Tibial nerve (tissue), 4 donors: Measurements from ENCODE around the gene TK2. TPM values are rescaled to one million over a fixed set of nuclear protein-coding genes. Genes with fewer than 3 reads are reported as not detected.

ENCODE experiments used
- DNase-seq, 2 donors: peaks; one replicate each; pipeline ENCODE4 v3.0.0-alpha.2; 2019; ENCODE audit warnings: low spot score in 2 of 2
- H3K27ac ChIP-seq, 4 donors: fragments of 200-600 bp; sonication (generic) in 3 of 4; one replicate each; pipeline ENCODE4 v1.5.1; 2017 to 2019; ENCODE audit warnings: mild to moderate bottlenecking in 1 of 4
- H3K27me3 ChIP-seq, 2 donors: fragments of 200-600 bp; sonication (generic) in 1 of 2; one replicate each; pipeline versions ENCODE4 v1.5.1 to v1.6.0; 2017 to 2019
- H3K36me3 ChIP-seq, 3 donors: fragments of 200-600 bp; sonication (generic); one replicate each; pipeline ENCODE4 v1.5.1; 2018 to 2019
- H3K4me1 ChIP-seq, 4 donors: fragments of 200-600 bp; sonication (generic) in 3 of 4; one replicate each; pipeline ENCODE4 v1.5.1; 2017 to 2019
- H3K4me3 ChIP-seq, 4 donors: fragments of 200-600 bp; sonication (generic) in 3 of 4; one replicate each; pipeline ENCODE4 v1.5.1; 2017 to 2019; ENCODE audit warnings: mild to moderate bottlenecking in 1 of 4, moderate library complexity in 1 of 4
- H3K9me3 ChIP-seq, 4 donors: fragments of 200-600 bp; sonication (generic) in 3 of 4; one replicate each; pipeline ENCODE4 v1.5.1; 2017 to 2019
- CTCF ChIP-seq, 5 experiments: fragments of 200-600 bp in 3 of 5; fragments of 450-650 bp in 2 of 5; sonication (generic) in 3 of 5; IDR thresholded peaks; one replicate each; pipeline ENCODE4 v1.5.1; 2016 to 2019; ENCODE audit warnings: antibody characterized with exemption in 5 of 5, mild to moderate bottlenecking in 3 of 5, moderate library complexity in 2 of 5
- EP300 ChIP-seq, 2 donors: sonication (generic); formaldehyde crosslinking; IDR thresholded peaks; one replicate each; pipeline ENCODE4 v1.6.1; 2017; ENCODE audit warnings: antibody characterized with exemption in 2 of 2, mild to moderate bottlenecking in 1 of 2
- POLR2A ChIP-seq, 2 donors: fragments of 450-650 bp; IDR thresholded peaks; one replicate each; pipeline ENCODE4 v1.6.1; 2017; ENCODE audit warnings: antibody characterized with exemption in 2 of 2, mild to moderate bottlenecking in 2 of 2, moderate library complexity in 2 of 2
- WGBS, 2 donors: methylation state at CpG; one replicate each; pipeline ENCODE4 v1.1.5; 2018; 5-methylcytosine and 5-hydroxymethylcytosine counted together
- total RNA-seq, 4 donors: library from RNA; depleted of rRNA; stranded (reverse); fragments of >200 nt; gene quantifications; one replicate each; pipeline ENCODE4 v1.1.0, GENCODE V29; 2016

Gene TK2
- total RNA-seq, 4 donors from 2014 or later = 42.3 to 81.8 (median 64.7) TPM

- no peaks in the 10 kb centered on the region for H3K4me1 ChIP-seq
- DNase-seq = no peak
- peaks cover 0 to 7% of the 10 kb centered on the region in 2 donors for H3K27me3 ChIP-seq
- TF ChIP-seq CTCF (IDR thresholded peaks at IDR 0.05) (no peak), POLR2A (IDR thresholded peaks at IDR 0.05) (no peak), EP300 (IDR thresholded peaks at IDR 0.05) (no peak)
- H3K27ac ChIP-seq = no peak overlapping the region
- no peak overlapping the region for H3K4me3 ChIP-seq
- H3K9me3 ChIP-seq = no peaks in the 10 kb centered on the region
- peaks cover 0 to 22% (median 0%) of the 10 kb centered on the region in 3 donors for H3K36me3 ChIP-seq
- WGBS, 2 donors = 80 to 81% methylated on average over 10 of the region's 10 CpGs
Measured at GRCh38 chr16:66471716-66472393, 78.1 kb downstream of the TK2 start.

GRCh38 chr16:66471264-66471663, 78.7 kb downstream of the TK2 start:
- peaks cover 0 to 6% (median 2%) of the 10 kb centered on the region in 4 donors for H3K9me3 ChIP-seq
- H3K36me3 ChIP-seq = peaks cover 0 to 22% (median 0%) of the 10 kb centered on the region in 3 donors
- WGBS, 2 donors = 74 to 85% methylated on average over 8 to 10 of the region's 10 CpGs
- no peaks in the 10 kb centered on the region for H3K4me1 ChIP-seq
- H3K27me3 ChIP-seq = peaks cover 0 to under 1% of the 10 kb centered on the region in 2 donors
- no peak overlapping the region for H3K4me3 ChIP-seq
- no peak for DNase-seq
- H3K27ac ChIP-seq = no peak overlapping the region
- no peak for TF ChIP-seq POLR2A (IDR thresholded peaks at IDR 0.05)
- TF ChIP-seq CTCF (IDR thresholded peaks at IDR 0.05) = no peak
- TF ChIP-seq EP300 (IDR thresholded peaks at IDR 0.05) = no peak

GRCh38 chr16:66470556-66470955, 79.4 kb downstream of the TK2 start:
- no peaks in the 10 kb centered on the region for H3K4me1 ChIP-seq
- WGBS, 2 donors = 50 to 61% methylated on average over 2 of the region's 2 CpGs
- peaks cover 0 to 22% (median 0%) of the 10 kb centered on the region in 3 donors for H3K36me3 ChIP-seq
- no peak overlapping the region for H3K4me3 ChIP-seq
- peaks cover 0 to 6% (median 2%) of the 10 kb centered on the region in 4 donors for H3K9me3 ChIP-seq
- no peak overlapping the region for H3K27ac ChIP-seq
- no peak for DNase-seq
- no peaks in the 10 kb centered on the region for H3K27me3 ChIP-seq
- TF ChIP-seq POLR2A (IDR thresholded peaks at IDR 0.05) (no peak), EP300 (IDR thresholded peaks at IDR 0.05) (no peak), CTCF (IDR thresholded peaks at IDR 0.05) (no peak)

GRCh38 chr16:66469947-66470546, 79.9 kb downstream of the TK2 start:
- WGBS, 2 donors = 83 to 92% methylated on average over 6 of the region's 6 CpGs
- Histone ChIP-seq H3K4me3 (no peak overlapping the region), H3K4me1 (no peaks in the 10 kb centered on the region), H3K27ac (no peak overlapping the region), H3K36me3 (peaks cover 0 to 22% (median 0%) of the 10 kb centered on the region in 3 donors), H3K27me3 (no peaks in the 10 kb centered on the region), H3K9me3 (peaks cover 0 to 6% (median 2%) of the 10 kb centered on the region in 4 donors)
- TF ChIP-seq CTCF (IDR thresholded peaks at IDR 0.05) (no peak), EP300 (IDR thresholded peaks at IDR 0.05) (no peak), POLR2A (IDR thresholded peaks at IDR 0.05) (no peak)
- DNase-seq = no peak

- H3K9me3 ChIP-seq = peaks cover 0 to 6% (median 2%) of the 10 kb centered on the region in 4 donors
- TF ChIP-seq POLR2A (IDR thresholded peaks at IDR 0.05) = no peak
- no peak for TF ChIP-seq EP300 (IDR thresholded peaks at IDR 0.05)
- TF ChIP-seq CTCF (IDR thresholded peaks at IDR 0.05) = no peak
- no peak for DNase-seq
- no peaks in the 10 kb centered on the region for H3K4me1 ChIP-seq
- WGBS, 2 donors = 93% methylated on average over 24 to 26 of the region's 26 CpGs
- no peak overlapping the region for H3K4me3 ChIP-seq
- no peaks in the 10 kb centered on the region for H3K27me3 ChIP-seq
- H3K27ac ChIP-seq = no peak overlapping the region
- H3K36me3 ChIP-seq = peaks cover 0 to 22% (median 0%) of the 10 kb centered on the region in 3 donors
Measured at GRCh38 chr16:66469291-66469946, 80.5 kb downstream of the TK2 start.
